Neutrophil (primary cell): ENCODE results near the gene KRTAP12-2.

Experiments
- H3K27ac ChIP-seq: fragments of 200-600 bp; sonication (generic); 2 replicates; pipeline ENCODE4 v1.5.1; 2016; ENCODE audit warnings: mild to moderate bottlenecking, moderate library complexity
- H3K27me3 ChIP-seq: fragments of 200-600 bp; sonication (generic); 2 replicates; pipeline ENCODE4 v1.6.0; 2016; ENCODE audit warnings: mild to moderate bottlenecking
- H3K36me3 ChIP-seq: fragments of 200-600 bp; sonication (generic); 2 replicates; pipeline ENCODE4 v1.5.1; 2017
- H3K4me1 ChIP-seq, 2 experiments: fragments of 200-600 bp in 1 of 2; sonication (generic) in 1 of 2; 1 replicate in 1 of 2; 2 replicates in 1 of 2; pipeline versions ENCODE4 v1.5.1 to v1.6.1; 2013 to 2016; ENCODE audit warnings: low read depth in 1 of 2, low read length in 1 of 2, mild to moderate bottlenecking in 1 of 2, moderate library complexity in 1 of 2; ENCODE audit not compliant: control insufficient read depth in 1 of 2, insufficient read depth in 1 of 2
- H3K4me3 ChIP-seq, 2 experiments: fragments of 200-600 bp in 1 of 2; sonication (generic) in 1 of 2; 1 replicate in 1 of 2; 2 replicates in 1 of 2; pipeline ENCODE4 v1.5.1; 2013 to 2016; ENCODE audit warnings: low read depth in 1 of 2, low read length in 1 of 2, mild to moderate bottlenecking in 1 of 2, moderate library complexity in 1 of 2
- H3K9me3 ChIP-seq: fragments of 200-600 bp; sonication (generic); 2 replicates; pipeline ENCODE4 v1.5.1; 2016
- CTCF ChIP-seq: fragments of 200-600 bp; sonication (generic); IDR thresholded peaks from 2 replicates; pipeline ENCODE4 v1.5.1; 2016; ENCODE audit warnings: antibody characterized with exemption

KRTAP12-2 gene

GRCh38 chr21:44711327-44712202 is 44.8 kb upstream of the KRTAP12-2 start, which contains the start of gene TSPEAR:
Gene TSPEAR, minus strand, starts transcription at chr21:44711572. Its CDS starts 58 bp downstream, at chr21:44711514.
- no peaks in the 10 kb centered on the region for H3K9me3 ChIP-seq
- no peaks in the 10 kb centered on the region for H3K36me3 ChIP-seq
- no peak for TF ChIP-seq CTCF
- H3K4me3 ChIP-seq = no peak within 1 kb of the TSS
- no peak within 1 kb of the TSS for H3K27ac ChIP-seq
- peaks cover 100% of the 10 kb centered on the region for H3K27me3 ChIP-seq
- no peaks in the 10 kb centered on the region for H3K4me1 ChIP-seq

- Histone ChIP-seq H3K27me3 (peaks cover 100% of the 10 kb centered on the region), H3K4me1 (no peaks in the 10 kb centered on the region), H3K36me3 (no peaks in the 10 kb centered on the region), H3K27ac (no peak overlapping the region), H3K4me3 (no peak overlapping the region), H3K9me3 (no peaks in the 10 kb centered on the region)
- no peak for TF ChIP-seq CTCF
Measured at GRCh38 chr21:44710756-44711326, 44.1 kb upstream of the KRTAP12-2 start.

- Histone ChIP-seq H3K36me3 (no peaks in the 10 kb centered on the region), H3K27me3 (peaks cover 100% of the 10 kb centered on the region), H3K4me3 (no peak overlapping the region), H3K9me3 (no peaks in the 10 kb centered on the region), H3K4me1 (no peaks in the 10 kb centered on the region), H3K27ac (no peak overlapping the region)
- TF ChIP-seq CTCF = no peak
Measured at GRCh38 chr21:44710294-44710665, 43.6 kb upstream of the KRTAP12-2 start.

- TF ChIP-seq CTCF = no peak
- H3K27ac ChIP-seq = no peak overlapping the region
- H3K27me3 ChIP-seq = peaks cover 100% of the 10 kb centered on the region
- H3K36me3 ChIP-seq = no peaks in the 10 kb centered on the region
- no peak overlapping the region for H3K4me3 ChIP-seq
- no peaks in the 10 kb centered on the region for H3K4me1 ChIP-seq
- no peaks in the 10 kb centered on the region for H3K9me3 ChIP-seq
Measured at GRCh38 chr21:44709426-44710293, 42.9 kb upstream of the KRTAP12-2 start.

- Histone ChIP-seq H3K27me3 (peaks cover 100% of the 10 kb centered on the region), H3K27ac (no peak overlapping the region), H3K4me3 (no peak overlapping the region), H3K4me1 (no peaks in the 10 kb centered on the region), H3K36me3 (no peaks in the 10 kb centered on the region), H3K9me3 (no peaks in the 10 kb centered on the region)
- no peak for TF ChIP-seq CTCF
Measured at GRCh38 chr21:44708866-44709425, 42.2 kb upstream of the KRTAP12-2 start.
